HG03025 (cell line): ENCODE data around the gene CEP120.
"Not testable (repeated sequence)": the region's sequence is repeated elsewhere in the genome, so short reads cannot be mapped to it uniquely, and the experiment has no call there.

ENCODE experiments used
- ATAC-seq: cut with Tn5 transposase; IDR thresholded peaks from one replicate; pipeline ENCODE4 v1.9.1; 2021; ENCODE audit warnings: mild to moderate bottlenecking, moderate library complexity; ENCODE audit not compliant: unreplicated experiment, low FRiP score

The CEP120 gene

DNA sequence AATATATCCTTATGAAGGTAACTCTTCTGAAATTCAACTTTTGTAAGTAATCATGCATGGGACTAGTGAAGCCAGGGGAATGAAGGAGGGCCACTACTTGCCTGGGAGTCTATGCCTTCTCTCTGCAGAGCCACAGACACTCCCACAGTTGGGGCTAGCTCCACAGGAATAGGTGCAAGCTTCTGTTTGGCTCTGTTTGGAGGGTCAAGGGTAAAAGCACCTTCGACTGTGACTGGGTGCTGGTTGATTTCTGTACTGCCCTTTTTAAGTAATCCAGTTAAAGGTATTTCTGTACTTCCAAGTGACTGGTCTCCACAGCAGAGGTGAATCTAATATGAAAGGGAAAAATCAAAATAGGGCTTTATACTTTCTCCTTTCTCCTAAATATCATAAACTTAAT, 32.2 kb downstream of the CEP120 start:
- ATAC-seq = no peak

DNA sequence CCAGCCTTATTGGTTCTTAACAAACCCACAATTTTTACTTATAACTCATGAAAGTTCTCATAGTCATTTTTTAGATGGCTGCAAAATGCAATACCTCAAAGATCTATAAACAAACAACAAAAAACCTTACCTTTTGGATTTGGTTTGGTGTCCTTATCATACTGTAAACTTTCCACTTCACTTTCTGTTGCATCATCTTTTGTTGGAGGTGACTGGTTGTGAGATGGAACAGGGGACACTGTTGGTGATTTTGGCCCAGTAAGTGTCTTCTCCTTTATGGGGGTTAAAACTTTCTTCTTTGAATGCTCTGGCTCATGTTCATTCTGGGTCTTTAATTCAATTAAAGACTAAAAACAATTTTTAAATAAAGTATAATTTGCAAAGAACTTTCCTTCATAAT, 33.4 kb downstream of the CEP120 start:
- ATAC-seq = no peak

DNA sequence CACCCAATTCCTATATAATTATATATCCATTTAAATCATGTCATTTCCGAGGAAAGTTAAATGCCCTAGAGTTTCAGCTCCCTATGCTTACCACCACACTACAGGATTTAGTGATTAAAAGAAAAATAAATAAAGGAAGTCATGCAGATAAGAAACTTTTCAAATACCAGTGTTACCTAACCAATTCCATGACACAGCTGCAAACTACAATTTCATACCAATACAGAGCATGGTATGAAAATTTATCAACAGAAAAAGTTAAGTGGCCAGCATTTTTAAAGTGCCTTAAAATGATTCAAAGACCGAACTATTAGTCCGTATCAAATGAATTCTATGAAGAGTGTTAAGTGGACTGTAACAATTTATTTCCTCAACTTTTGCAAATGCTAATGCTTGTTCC, 35.9 kb downstream of the CEP120 start:
- no peak for ATAC-seq

DNA sequence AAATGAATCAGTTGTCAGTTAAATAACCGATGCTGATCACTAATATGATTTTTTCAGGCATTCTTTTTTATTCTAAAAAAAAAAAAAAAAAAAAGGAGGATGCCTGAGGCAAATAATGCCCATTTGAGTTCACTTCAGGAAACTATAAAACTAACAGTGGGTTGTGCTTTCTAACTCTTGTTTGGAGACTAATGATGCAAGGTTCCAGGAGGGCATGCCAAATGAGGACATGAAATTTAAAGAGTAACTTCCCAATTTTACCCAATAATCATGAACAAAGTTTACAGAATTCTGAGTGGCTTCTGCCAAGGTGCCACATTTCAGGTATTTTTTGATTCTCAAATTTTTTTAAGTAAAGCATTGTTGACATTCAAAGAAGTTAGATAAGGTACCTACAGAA, 41.0 kb downstream of the CEP120 start:
- ATAC-seq = no peak

DNA sequence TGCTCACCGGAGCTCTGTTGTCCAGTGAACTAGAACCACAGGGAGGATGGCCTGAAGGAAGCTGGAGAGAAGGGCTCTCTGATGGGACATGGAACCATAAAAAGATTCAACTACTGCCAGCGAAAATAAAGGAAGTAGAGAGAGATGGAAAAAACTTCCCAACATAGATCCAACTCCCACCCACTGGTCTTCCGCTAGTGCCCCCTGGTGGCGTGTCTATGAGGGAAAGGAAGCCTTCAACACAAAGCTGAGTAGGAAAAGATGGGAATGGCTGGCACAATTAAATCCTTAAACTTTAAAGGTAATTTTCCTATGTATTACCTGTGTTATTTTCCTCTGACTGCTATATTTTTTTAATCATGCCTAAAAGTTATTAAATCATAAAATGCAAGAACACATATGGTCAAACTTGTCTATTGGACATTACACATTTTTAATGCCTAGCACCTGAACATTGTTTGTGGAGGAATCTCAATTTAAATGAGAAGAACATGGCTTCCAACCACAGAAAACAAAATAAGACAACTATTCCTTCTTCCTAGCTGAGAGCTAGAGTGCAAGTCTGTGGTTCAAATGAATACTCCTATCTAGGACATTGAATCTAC, 51.5 kb downstream of the CEP120 start:
- ATAC-seq = no peak

DNA sequence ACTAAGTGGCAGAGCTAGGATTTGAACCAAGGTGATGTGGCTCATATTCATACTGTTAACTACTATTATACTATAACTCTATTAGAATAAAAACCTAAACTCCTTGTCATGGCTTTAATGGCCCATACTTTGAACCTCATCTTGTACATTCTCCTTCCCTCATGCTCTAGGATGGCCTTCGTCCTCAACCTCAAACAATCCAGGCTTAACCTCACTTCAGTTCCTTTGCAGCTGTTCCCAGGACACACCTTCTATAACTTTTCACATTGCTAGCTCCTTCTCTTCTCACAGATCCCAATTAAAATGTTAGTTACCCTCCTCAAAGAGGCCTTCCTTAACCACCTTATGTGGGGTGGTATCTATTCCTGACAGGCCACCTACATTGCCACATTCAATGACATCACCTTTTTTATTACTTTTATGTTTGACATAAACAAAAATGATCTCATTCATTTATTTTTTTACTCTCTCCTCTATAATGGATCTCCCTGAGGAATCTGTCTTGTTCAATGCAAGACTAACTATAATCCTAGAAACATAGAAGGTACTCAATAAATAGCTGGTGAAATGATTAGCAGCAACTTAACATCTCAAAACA, 53.7 kb downstream of the CEP120 start:
- no peak for ATAC-seq

DNA sequence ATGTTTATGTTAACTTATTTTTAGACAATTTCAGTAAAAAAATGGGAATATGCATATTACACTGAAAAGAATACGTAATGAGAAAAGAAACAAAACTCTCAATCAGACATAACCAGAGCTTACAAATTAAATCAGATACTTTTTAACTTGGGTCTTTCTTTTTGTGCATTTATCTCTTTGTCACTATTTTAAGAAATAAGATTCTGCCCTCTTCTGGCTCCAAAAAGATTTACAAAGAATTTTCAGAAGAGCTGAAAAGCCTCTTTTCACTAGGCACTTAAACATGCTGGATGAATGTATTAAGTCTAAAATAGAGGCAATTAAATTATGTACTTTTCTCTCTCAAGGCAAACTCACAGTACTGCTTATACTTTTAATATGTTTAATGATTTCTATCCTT, 55.5 kb downstream of the CEP120 start:
- no peak for ATAC-seq

DNA sequence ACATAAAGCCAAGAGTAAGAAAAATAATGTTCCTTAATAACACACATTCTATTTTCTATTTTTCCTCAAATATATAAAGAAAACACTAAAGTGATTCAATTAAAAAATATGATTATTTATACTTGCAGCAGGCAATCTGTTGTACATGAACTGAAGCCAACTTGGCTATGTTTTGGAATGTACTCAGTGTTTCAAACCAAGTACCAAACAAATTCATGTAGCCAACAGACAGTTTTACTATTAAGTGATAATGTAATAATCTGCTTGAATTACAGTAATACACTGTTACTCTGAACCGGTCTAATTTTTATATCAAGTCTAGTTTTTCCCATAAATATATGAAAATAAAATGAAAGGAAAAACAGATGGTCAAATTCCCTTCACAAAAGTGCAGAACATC, 58.0 kb downstream of the CEP120 start:
- no peak for ATAC-seq

DNA sequence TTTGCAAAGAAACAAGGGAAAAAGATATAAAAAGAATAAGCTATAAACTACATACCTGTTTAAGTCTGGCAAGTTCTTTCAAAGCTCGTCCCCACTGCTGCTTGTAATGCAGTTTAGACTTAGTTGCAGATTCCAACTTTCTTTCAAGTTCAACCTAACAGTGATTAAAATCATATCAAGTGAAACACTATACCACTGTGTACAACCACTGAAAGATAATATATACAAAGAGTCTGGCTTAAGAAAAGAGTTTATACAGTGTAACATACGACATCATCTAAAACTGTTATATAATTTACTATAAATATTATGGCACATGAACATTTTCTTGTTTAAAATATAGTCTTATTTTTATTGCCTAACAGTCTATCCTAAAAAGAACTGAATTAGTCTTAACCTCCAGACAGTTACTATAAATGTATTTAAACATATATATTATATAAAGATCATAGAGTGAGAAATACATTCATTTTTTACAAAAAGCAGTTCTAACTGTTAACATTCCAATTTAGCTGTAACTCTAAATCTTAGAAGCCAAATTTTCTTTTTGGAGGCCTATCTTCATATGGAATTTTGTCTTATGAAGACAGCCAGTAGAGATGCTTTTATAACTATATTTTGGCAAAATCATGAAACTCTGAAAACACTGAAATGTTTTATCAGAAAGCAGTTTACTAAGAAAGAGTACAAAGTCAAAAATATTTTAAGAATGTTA, 58.6 kb downstream of the CEP120 start:
- ATAC-seq = no peak

DNA sequence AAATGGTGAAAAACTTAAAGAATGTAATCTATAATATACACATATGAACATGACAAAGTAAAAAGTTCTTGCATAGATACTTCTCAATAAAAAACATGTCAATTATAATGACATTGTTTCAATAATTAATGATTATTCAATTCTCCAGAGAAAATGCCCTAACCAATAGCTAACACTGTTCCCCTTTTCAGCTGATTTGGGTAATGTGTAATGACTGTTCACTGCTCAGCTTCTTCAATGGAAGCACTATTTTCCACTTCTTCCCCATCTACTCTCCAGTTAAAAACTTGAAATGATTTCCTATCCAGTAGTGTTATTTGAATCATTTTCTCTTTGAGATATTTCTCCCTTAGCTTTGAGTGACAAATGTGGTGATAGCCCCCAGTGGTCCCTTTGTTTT, 62.3 kb downstream of the CEP120 start:
- no peak for ATAC-seq

DNA sequence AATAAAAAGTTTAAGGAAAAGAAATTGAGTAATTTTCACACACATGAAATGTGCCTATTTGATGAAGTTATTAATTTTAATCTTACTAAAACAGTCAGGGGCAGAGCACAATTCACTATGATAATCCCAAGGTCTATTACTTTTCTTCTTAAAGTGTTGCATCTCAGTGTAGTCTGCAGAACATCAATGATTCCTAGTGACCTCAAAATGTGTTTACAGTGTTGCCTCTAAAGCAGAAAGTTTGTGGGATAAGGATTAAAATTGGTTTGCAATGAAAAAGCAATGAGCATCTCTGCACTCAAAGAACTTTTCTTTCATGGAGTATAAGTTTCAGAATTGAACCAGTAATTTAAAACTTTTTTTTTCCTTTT, 63.0 kb downstream of the CEP120 start:
- ATAC-seq = no peak

DNA sequence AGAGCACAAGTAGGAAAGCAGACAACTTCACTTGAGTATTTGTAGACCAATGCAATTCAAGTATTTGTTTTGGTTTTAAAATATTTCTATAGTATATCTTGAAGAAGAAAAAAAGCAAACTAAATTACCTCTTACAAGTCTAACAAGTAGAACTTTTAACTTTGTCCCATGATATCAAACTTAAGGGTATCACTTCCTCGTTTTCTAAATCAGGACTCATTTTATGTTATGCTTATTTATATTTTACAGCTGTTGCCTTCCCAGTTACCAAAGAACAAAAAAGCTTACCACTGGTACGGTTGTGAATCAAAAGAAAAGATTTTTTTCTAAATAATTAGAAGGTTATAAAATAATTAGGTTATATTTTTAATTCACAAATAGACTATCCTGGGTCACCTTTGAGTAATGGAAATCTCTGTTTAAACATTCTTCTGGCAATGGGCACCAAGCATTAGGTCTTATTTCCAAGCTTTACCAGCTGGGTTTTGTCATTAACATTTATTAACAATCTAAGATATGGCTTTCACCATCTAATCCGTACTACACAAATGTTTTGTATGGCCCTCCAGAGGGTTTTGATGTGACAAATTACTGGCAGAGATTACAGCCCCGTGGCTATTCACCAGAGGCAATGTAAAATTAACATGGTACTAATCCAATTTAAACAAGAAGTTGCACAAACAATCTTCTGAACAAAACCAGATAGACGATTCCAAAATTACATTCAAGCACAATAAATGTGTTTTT, 63.6 kb downstream of the CEP120 start:
- ATAC-seq = no peak

DNA sequence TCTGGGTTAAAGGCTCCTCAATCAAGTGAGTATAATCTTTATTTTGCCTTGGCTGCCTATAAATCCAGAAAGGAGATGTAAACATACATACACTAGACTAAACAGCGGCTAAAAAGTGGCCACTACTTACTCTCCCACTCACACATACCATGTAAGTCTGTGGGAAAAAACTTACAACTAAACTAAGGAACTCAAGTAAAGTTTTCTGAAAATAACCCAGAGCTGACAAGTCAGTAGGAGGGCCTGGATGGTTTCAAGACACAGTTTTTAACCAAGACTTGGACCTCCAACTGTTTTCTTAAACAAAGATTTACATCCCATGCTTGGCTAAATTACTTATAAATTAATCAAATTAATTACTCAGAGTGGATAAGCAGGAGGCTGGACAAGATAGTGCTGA, 64.5 kb downstream of the CEP120 start:
- no peak for ATAC-seq

DNA sequence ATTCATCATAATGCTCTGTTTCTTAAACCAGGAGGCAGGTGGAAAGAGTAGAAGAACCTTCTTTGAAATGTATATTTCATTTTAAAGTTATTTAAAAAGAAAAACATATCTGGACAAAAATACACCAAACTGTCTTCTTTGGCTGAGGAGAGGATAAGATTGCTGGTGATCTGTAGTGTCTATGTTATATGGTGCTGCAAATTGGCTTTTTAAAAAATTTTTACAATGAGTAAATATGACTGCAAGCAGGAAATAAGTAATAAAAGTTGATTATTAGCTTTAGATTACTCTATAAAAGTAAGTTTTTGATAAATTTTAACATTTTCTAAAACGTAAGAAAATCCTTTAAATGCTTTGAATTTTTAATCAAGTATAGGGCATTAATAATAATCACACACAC, 64.9 kb downstream of the CEP120 start:
- no peak for ATAC-seq

DNA sequence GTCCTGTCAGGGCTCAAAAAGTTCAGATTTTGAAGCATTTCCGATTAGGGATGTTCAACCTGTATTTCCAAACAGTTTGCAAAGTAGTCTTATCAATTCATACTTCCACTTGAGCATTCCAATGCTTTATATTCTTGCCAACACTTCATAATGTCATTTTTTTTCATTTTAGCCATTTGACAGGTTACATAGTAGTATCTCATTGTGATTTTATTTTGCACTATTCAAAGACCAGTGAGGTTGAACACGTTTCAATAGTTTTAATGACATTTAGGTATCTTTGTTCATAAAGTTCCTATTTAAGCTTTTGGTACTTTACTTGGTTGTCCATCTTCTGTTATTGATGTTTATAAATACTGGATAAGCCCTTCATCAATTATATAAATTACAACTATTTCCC, 71.4 kb downstream of the CEP120 start:
- no peak for ATAC-seq

DNA sequence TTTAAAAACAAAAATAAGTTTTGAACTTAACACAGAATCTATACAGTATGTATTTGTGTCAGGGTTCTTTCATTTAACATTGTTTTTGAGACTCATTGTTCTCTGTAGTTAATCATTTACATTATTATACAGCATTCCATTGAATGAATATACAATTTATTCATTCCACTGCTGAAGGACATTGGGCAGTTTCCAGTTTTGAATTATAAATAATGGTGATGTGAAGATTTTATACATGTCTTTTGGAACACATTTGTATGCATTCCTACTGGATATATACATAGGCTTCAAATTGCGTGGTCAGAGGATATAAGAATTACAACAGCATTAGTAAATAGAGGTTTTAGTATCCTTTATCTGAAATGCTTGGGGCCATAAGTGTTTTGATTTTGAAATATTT, 72.0 kb downstream of the CEP120 start:
- ATAC-seq = no peak

DNA sequence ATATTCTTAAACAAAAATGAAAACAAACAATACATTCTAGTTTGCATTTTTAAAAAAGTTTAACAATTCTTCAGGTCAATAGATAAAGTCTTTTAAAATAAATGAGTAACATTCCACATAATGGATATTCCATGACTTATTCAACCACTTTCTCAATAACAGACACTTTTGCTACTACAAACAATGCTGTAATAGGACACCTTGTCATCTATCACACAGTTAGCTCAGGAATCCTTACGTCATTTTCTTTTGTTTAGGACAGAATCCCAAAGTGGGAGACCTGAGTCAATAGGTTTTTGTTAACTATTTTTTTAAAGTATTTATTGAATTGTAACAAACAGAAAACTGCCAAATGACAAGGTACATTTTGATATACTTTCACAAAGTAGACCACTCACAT, 72.5 kb downstream of the CEP120 start:
- no peak for ATAC-seq

DNA sequence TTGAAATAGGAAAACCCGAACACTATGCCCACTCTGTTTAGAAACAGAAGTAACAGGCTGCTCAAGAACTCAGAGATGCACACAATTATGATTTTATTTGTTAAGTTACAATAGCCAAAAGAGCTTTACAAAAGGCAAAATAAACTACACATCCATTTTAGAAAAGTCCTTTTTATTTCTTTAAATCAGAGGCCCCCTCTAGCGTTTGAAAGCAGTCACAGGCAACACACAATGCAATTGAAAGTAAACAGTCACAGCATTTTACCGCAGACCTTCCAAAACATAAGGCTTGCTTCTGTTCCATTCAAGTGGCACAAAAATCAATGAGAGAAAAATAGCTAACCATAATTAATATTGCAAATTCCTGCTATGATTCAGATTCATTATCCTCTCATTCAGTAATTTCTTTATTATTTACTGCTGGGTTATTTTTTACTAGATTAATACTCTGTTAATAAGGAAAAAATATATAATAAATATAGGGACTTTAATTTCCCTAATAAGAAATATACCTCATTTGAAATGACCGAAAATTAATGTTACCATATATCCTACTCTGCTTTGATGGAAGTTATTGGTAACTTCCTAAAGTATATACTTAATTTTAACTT, 78.3 kb downstream of the CEP120 start:
- ATAC-seq = no peak

DNA sequence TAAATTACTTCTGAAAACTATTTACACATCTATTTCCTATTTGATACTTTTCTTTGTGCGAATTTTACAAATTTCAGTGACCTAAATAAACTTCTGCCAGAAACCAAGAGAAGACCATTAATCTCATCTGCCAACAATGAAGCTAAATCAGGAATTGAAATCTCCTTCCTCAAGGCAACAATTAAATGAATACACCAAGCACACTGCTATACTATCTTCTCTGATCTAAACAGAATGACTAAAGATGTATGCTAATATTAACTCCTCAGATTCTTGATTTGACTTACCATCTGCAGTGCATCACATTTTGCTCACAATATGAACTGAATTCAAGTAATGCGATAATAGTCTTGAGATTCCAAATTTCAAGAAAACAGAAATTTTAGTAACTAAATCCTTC, 82.3 kb downstream of the CEP120 start:
- ATAC-seq = no peak

DNA sequence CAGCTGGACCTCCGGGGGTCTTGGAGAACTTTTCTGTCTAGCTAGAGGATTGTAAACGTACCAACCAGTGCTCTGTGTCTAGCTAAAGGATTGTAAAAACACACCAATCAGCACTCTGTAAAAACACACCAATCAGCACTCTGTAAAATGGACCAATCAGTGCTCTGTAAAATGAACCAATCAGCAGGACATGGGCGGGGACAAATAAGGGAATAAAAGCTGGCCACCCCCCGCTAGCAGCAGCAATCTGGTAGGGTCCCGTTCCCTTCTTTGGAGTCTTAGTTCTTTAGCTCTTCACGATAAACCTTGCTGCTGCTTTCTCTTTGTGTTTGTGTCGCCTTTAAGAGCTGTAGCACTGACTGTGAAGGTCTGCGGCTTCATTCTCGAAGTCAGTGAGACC, 114.8 kb downstream of the CEP120 start:
- ATAC-seq = not testable (repeated sequence)

DNA sequence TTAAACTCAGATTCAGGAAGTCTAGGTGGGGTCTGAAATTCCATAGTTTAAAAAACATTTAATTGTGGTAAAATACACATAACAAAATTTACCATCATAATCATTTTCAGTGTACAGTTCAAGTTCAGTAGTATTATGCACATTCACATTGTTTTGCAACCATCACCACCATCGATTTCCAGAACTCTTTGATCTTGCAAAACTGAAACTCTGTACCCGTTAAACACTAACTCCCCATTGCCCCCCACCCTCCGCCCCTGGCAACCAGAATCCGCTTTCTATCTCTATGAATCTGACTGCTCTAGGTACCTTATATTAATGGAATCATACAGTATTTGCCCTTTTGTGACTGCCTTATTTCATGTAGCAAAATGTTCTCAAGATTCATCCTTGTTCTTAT, 117.5 kb downstream of the CEP120 start:
- ATAC-seq = no peak
